ENCODE data around the gene C1orf105. TPM values are rescaled to one million over a fixed set of nuclear protein-coding genes. Genes with fewer than 3 reads are reported as not detected.

C1orf105 gene
- polyA plus RNA-seq, 1 donor (not counting 4 experiments of a cell fraction or from before 2014, with no cell fraction given): not detected

- H3K9ac ChIP-seq (ENCODE audit: control insufficient read depth, extremely low read depth, insufficient read depth, low read length): no peak overlapping the region
- H3K4me1 ChIP-seq (ENCODE audit: control insufficient read depth, extremely low read depth, insufficient read depth, low read length): peaks cover 27% of the 10 kb centered on the region
- no peak overlapping the region for H3K27ac ChIP-seq (ENCODE audit: control insufficient read depth, insufficient read depth, low read length)
- H3K9me3 ChIP-seq (ENCODE audit: control insufficient read depth, low read depth, low read length): no peaks in the 10 kb centered on the region
- H3K4me2 ChIP-seq (ENCODE audit: control insufficient read depth, extremely low read depth, insufficient read depth, low read depth, low read length): no peak overlapping the region
- DNase-seq (ENCODE audit: low read depth, low spot score) (no peak), FAIRE-seq (no peak)
- H3K27me3 ChIP-seq (ENCODE audit: control insufficient read depth, extremely low read depth, insufficient read depth, low read length): no peaks in the 10 kb centered on the region
- no peak for TF ChIP-seq EZH2 (IDR thresholded peaks at IDR 0.05; ENCODE audit: low read length)
- TF ChIP-seq CTCF (optimal IDR thresholded peaks at IDR 0.05 in 1 of 3, IDR thresholded peaks at IDR 0.05 in 1 of 3, conservative IDR thresholded peaks at IDR 0.05 in 1 of 3; ENCODE audit: extremely low read depth in 1 of 3, insufficient read depth in 2 of 3, low read length in 3 of 3): no peak
- no peaks in the 10 kb centered on the region for H4K20me1 ChIP-seq (ENCODE audit: control insufficient read depth, extremely low read depth, insufficient read depth, low read length)
- H3K79me2 ChIP-seq (ENCODE audit: control insufficient read depth, insufficient read depth, low read length): no peaks in the 10 kb centered on the region
- no peaks in the 10 kb centered on the region for H3K9me1 ChIP-seq (ENCODE audit: control insufficient read depth, extremely low read depth, insufficient read depth, low read length)
- no peak overlapping the region for H3K4me3 ChIP-seq (ENCODE audit: control insufficient read depth in 2 of 3, extremely low read depth in 1 of 3, insufficient read depth in 2 of 3, low read depth in 1 of 3, low read length in 3 of 3)
- H3K36me3 ChIP-seq (ENCODE audit: control insufficient read depth in 2 of 2, extremely low read depth in 1 of 2, insufficient read depth in 2 of 2, low read length in 2 of 2): no peaks in the 10 kb centered on the region
- dilution Hi-C loops (cut with MboI; ENCODE audit: extremely low pct_ligation_motif_present, low sequenced_read_pairs): no loop called here
- no peak overlapping the region for H2AFZ ChIP-seq (ENCODE audit: control insufficient read depth, low read length)
These were observed 32.7 kb downstream of the C1orf105 start for GRCh38 chr1:172453153-172453545.

GRCh38 chr1:172453607-172454006, 33.1 kb downstream of the C1orf105 start:
- Histone ChIP-seq H4K20me1 (ENCODE audit: control insufficient read depth, extremely low read depth, insufficient read depth, low read length) (no peaks in the 10 kb centered on the region), H3K4me2 (ENCODE audit: control insufficient read depth, extremely low read depth, insufficient read depth, low read depth, low read length) (no peak overlapping the region), H3K4me3 (ENCODE audit: control insufficient read depth in 2 of 3, extremely low read depth in 1 of 3, insufficient read depth in 2 of 3, low read depth in 1 of 3, low read length in 3 of 3) (no peak overlapping the region), H3K27ac (ENCODE audit: control insufficient read depth, insufficient read depth, low read length) (no peak overlapping the region), H3K9ac (ENCODE audit: control insufficient read depth, extremely low read depth, insufficient read depth, low read length) (no peak overlapping the region), H3K4me1 (ENCODE audit: control insufficient read depth, extremely low read depth, insufficient read depth, low read length) (peaks cover 24% of the 10 kb centered on the region), H2AFZ (ENCODE audit: control insufficient read depth, low read length) (no peak overlapping the region), H3K36me3 (ENCODE audit: control insufficient read depth in 2 of 2, extremely low read depth in 1 of 2, insufficient read depth in 2 of 2, low read length in 2 of 2) (no peaks in the 10 kb centered on the region), H3K27me3 (ENCODE audit: control insufficient read depth, extremely low read depth, insufficient read depth, low read length) (no peaks in the 10 kb centered on the region), H3K9me1 (ENCODE audit: control insufficient read depth, extremely low read depth, insufficient read depth, low read length) (no peaks in the 10 kb centered on the region), H3K9me3 (ENCODE audit: control insufficient read depth, low read depth, low read length) (no peaks in the 10 kb centered on the region), H3K79me2 (ENCODE audit: control insufficient read depth, insufficient read depth, low read length) (no peaks in the 10 kb centered on the region)
- DNase-seq (ENCODE audit: low read depth, low spot score) (no peak), FAIRE-seq (no peak)
- dilution Hi-C loops (cut with MboI; ENCODE audit: extremely low pct_ligation_motif_present, low sequenced_read_pairs): no loop called here
- no peak for TF ChIP-seq EZH2 (IDR thresholded peaks at IDR 0.05; ENCODE audit: low read length)
- TF ChIP-seq CTCF (optimal IDR thresholded peaks at IDR 0.05 in 1 of 3, IDR thresholded peaks at IDR 0.05 in 1 of 3, conservative IDR thresholded peaks at IDR 0.05 in 1 of 3; ENCODE audit: extremely low read depth in 1 of 3, insufficient read depth in 2 of 3, low read length in 3 of 3): no peak

All from keratinocyte (primary cell).